ENCODE data around the gene DNAJB6.
A peak's percentile ranks its signal among the peaks of the same experiment; 100 is the strongest.

DNA sequence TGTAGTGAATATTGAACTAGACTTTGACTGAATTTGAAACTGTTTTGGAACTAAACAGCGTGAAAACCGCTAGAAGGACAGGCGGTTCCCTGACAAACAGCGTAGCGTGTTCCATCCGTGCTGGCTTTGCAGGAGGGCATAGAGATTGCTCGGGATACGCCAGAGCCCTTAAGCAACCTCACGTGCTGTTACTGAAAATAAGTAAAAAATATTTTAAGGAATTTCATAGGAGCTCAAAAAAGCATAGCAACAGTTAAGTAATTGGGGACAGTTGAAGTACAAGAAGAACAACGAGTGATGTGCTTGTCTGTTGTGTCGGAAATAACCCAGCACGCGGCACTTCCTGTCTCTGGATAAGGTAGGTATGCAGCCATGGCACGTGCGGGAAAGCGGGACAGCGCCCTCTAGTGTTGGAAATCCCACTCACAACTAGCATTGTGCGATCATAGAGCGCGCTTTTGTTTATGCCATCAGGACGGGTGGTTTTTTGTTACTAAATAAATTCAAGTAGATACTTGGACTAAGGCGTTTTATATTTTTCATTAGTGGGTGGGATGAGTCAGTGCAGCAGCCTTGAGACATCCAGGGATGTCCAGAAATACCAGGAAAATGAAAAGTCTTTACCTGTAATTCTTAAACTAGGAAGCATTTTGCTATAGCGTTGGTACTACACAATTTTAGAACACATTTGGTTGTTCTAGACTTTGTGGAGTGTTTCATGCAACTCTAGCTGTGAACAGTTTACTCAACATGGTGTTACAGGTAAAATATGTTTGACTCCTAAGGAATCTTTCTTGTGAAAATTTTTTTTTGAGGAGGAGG, 50.4 kb downstream of the DNAJB6 start:
- no peak for TF ChIP-seq POLR2A (IDR thresholded peaks at IDR 0.05)
- TF ChIP-seq, protein P1, sequence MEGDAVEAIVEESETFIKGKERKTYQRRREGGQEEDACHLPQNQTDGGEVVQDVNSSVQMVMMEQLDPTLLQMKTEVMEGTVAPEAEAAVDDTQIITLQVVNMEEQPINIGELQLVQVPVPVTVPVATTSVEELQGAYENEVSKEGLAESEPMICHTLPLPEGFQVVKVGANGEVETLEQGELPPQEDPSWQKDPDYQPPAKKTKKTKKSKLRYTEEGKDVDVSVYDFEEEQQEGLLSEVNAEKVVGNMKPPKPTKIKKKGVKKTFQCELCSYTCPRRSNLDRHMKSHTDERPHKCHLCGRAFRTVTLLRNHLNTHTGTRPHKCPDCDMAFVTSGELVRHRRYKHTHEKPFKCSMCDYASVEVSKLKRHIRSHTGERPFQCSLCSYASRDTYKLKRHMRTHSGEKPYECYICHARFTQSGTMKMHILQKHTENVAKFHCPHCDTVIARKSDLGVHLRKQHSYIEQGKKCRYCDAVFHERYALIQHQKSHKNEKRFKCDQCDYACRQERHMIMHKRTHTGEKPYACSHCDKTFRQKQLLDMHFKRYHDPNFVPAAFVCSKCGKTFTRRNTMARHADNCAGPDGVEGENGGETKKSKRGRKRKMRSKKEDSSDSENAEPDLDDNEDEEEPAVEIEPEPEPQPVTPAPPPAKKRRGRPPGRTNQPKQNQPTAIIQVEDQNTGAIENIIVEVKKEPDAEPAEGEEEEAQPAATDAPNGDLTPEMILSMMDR (IDR thresholded peaks at IDR 0.05) = peak; percentile 54 to 74 (median 66)
- TF ChIP-seq POLR2AphosphoS5 (IDR thresholded peaks at IDR 0.05; ENCODE audit: insufficient read depth in 1 of 2, low read depth in 1 of 2) = peak in 1 of 2 donors; percentile 72

All from vagina (tissue), 2 donors.